HL-60/S4 treated with retinoic acid at 250 ng/mL for 4 days and 3 days (cell line): ENCODE measurements around the gene PRAMEF18.
"Not testable (repeated sequence)": the region's sequence is repeated elsewhere in the genome, so short reads cannot be mapped to it uniquely, and the experiment has no call there.

Source experiments
- in situ Hi-C: fragments of 300-500 bp; cut with MboI; formaldehyde crosslinking; loops from 2 replicates; pipeline ENCODE4 v1.7.0; 2022; ENCODE audit warnings: low sequenced_read_pairs

The PRAMEF18 gene

GRCh38 chr1:13225675-13226204 lies at the start of gene PRAMEF18:
Gene PRAMEF18 (minus strand): TSS chr1:13226154. CDS start chr1:13226106, 48 bp downstream.
- in situ Hi-C loops = not testable (repeated sequence)

- in situ Hi-C loops = not testable (repeated sequence)
Measured at GRCh38 chr1:13265124-13265523, 39.2 kb upstream of the PRAMEF18 start.

- in situ Hi-C loops = not testable (repeated sequence)
Measured at GRCh38 chr1:13253898-13254297, 27.9 kb upstream of the PRAMEF18 start, which contains the start of gene PRAMEF5. Gene PRAMEF5 (plus strand): TSS chr1:13254198. CDS start chr1:13259269, 5,071 bp downstream.

GRCh38 chr1:13247122-13247521 lies 21.2 kb upstream of the PRAMEF18 start:
- in situ Hi-C loops = not testable (repeated sequence)

- in situ Hi-C loops = not testable (repeated sequence)
Measured at GRCh38 chr1:13246554-13246871, 20.6 kb upstream of the PRAMEF18 start.

GRCh38 chr1:13245841-13246553 lies 20.0 kb upstream of the PRAMEF18 start:
- in situ Hi-C loops = not testable (repeated sequence)

GRCh38 chr1:13243536-13244263 lies 17.7 kb upstream of the PRAMEF18 start:
- in situ Hi-C loops = not testable (repeated sequence)

- in situ Hi-C loops = not testable (repeated sequence)
Measured at GRCh38 chr1:13239633-13240032, 13.7 kb upstream of the PRAMEF18 start.

- in situ Hi-C loops = not testable (repeated sequence)
Measured at GRCh38 chr1:13237572-13237971, 11.6 kb upstream of the PRAMEF18 start.

- in situ Hi-C loops = not testable (repeated sequence)
Measured at GRCh38 chr1:13234057-13234456, 8.1 kb upstream of the PRAMEF18 start.

- in situ Hi-C loops = not testable (repeated sequence)
Measured at GRCh38 chr1:13232056-13232455, 6.1 kb upstream of the PRAMEF18 start.

- in situ Hi-C loops = not testable (repeated sequence)
Measured at GRCh38 chr1:13231061-13231750, 5.3 kb upstream of the PRAMEF18 start.

GRCh38 chr1:13230601-13231000 lies 4.6 kb upstream of the PRAMEF18 start:
- in situ Hi-C loops = not testable (repeated sequence)

- in situ Hi-C loops = not testable (repeated sequence)
Measured at GRCh38 chr1:13230096-13230495, 4.1 kb upstream of the PRAMEF18 start.

- in situ Hi-C loops = no loop called here
Measured at GRCh38 chr1:13228343-13228781, 2.4 kb upstream of the PRAMEF18 start.

- in situ Hi-C loops = not testable (repeated sequence)
Measured at GRCh38 chr1:13227271-13228055, 1.5 kb upstream of the PRAMEF18 start.

- in situ Hi-C loops = no loop called here
Measured at GRCh38 chr1:13224480-13225060, 1.4 kb downstream of the PRAMEF18 start.

- in situ Hi-C loops = not testable (repeated sequence)
Measured at GRCh38 chr1:13222788-13223187, 3.2 kb downstream of the PRAMEF18 start.

GRCh38 chr1:13219203-13219602 lies 6.8 kb downstream of the PRAMEF18 start:
- in situ Hi-C loops = not testable (repeated sequence)

- in situ Hi-C loops = not testable (repeated sequence)
Measured at GRCh38 chr1:13216619-13217018, 9.3 kb downstream of the PRAMEF18 start.
